Activated CD8-positive, alpha-beta T cell treated with anti-CD3 and anti-CD28 coated beads for 36 hours (primary cell): Measurements from ENCODE around the gene ANTXR1. TPM values are rescaled to one million over a fixed set of nuclear protein-coding genes. Genes with fewer than 3 reads are reported as not detected.

Experiments
- ATAC-seq: fragments of 200-7000 bp; cut with Tn5 transposase; one replicate; pipeline ENCODE4 v1.10.0; 2021; ENCODE audit warnings: mild to moderate bottlenecking, moderate library complexity
- CTCF ChIA-PET: fragments of 350-600 bp; sonication (Branson Sonifier 250); formaldehyde crosslinking; loops from one replicate; lab custom pipeline; 2021; ENCODE audit warnings: antibody characterized with exemption; lab: Charles Lee
- POLR2A ChIA-PET: fragments of 350-600 bp; sonication (Branson Sonifier 250); formaldehyde crosslinking; loops from one replicate; lab custom pipeline; 2021; ENCODE audit warnings: antibody characterized with exemption; lab: Charles Lee
- DNase-seq: peaks from one replicate; pipeline ENCODE4 v3.0.0-alpha.2; 2020
- H3K27ac Mint-ChIP-seq: one replicate; pipeline ENCODE4 v1.8.0; 2021; ENCODE audit warnings: mild to moderate bottlenecking, mixed read lengths
- H3K27me3 Mint-ChIP-seq: one replicate; pipeline ENCODE4 v1.8.0; 2021; ENCODE audit warnings: mixed read lengths
- H3K36me3 Mint-ChIP-seq: one replicate; pipeline ENCODE4 v1.8.0; 2021; ENCODE audit warnings: low read depth, mixed read lengths
- H3K4me1 Mint-ChIP-seq: one replicate; pipeline ENCODE4 v1.8.0; 2021; ENCODE audit warnings: low read depth, mixed read lengths
- H3K4me3 Mint-ChIP-seq: one replicate; pipeline ENCODE4 v1.8.0; 2021; ENCODE audit warnings: mild to moderate bottlenecking, moderate library complexity, mixed read lengths
- H3K9me3 Mint-ChIP-seq: one replicate; pipeline ENCODE4 v1.8.0; 2021; ENCODE audit warnings: mixed read lengths
- CTCF ChIP-seq: fragments of 200-600 bp; IDR thresholded peaks from one replicate; pipeline ENCODE4 v1.8.0; 2022; ENCODE audit warnings: antibody characterized with exemption, mild to moderate bottlenecking
- intact Hi-C: fragments of 100-400 bp; cut with micrococcal nuclease; formaldehyde crosslinking; loops from one replicate; pipeline ENCODE4 v1.10.0; 2022
- total RNA-seq, 2 experiments: library from RNA; stranded (reverse); gene quantifications; one replicate each; pipeline ENCODE4 v1.2.3, GENCODE V29; 2021

ANTXR1 gene
- total RNA-seq, 2 experiments from 2014 or later, result 0.05 to 0.09 TPM

GRCh38 chr2:69017080-69017479, 4.1 kb downstream of the ANTXR1 start:
- Mint-ChIP-seq H3K4me3 (no peak overlapping the region), H3K27me3 (peaks cover 59% of the 10 kb centered on the region), H3K36me3 (no peaks in the 10 kb centered on the region), H3K9me3 (no peaks in the 10 kb centered on the region), H3K27ac (no peak overlapping the region), H3K4me1 (peaks cover 12% of the 10 kb centered on the region)
- no peak for ATAC-seq
- no peak for TF ChIP-seq CTCF
- CTCF ChIA-PET, result no interaction called here
- POLR2A ChIA-PET, result no interaction called here
- no peak for DNase-seq
- intact Hi-C loops, result no loop called here

DNA sequence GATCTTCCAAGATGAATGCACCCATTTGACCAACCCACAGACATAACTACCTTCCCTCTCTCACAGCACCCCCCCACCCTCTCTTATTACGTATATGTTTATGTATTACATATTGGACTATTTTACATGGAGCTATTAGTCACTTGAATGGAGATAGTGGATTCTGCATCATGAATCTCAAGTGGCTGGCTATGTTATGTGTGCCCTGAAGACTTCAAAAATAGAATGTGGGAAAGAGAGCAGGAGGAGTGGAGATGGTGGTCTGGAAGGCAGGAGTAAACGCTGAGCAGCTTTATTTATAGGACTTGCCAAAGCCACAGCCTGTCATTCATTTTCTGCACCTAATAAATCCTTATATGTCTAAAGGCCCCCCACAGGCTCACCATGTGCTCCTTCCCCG, 4.9 kb downstream of the ANTXR1 start:
- Mint-ChIP-seq H3K27me3 (peaks cover 53% of the 10 kb centered on the region), H3K27ac (no peak overlapping the region), H3K36me3 (no peaks in the 10 kb centered on the region), H3K9me3 (no peaks in the 10 kb centered on the region), H3K4me3 (no peak overlapping the region), H3K4me1 (peaks cover 7% of the 10 kb centered on the region)
- no peak for TF ChIP-seq CTCF
- POLR2A ChIA-PET, result no interaction called here
- CTCF ChIA-PET, result no interaction called here
- no peak for DNase-seq
- intact Hi-C loops, result no loop called here
- no peak for ATAC-seq

DNA sequence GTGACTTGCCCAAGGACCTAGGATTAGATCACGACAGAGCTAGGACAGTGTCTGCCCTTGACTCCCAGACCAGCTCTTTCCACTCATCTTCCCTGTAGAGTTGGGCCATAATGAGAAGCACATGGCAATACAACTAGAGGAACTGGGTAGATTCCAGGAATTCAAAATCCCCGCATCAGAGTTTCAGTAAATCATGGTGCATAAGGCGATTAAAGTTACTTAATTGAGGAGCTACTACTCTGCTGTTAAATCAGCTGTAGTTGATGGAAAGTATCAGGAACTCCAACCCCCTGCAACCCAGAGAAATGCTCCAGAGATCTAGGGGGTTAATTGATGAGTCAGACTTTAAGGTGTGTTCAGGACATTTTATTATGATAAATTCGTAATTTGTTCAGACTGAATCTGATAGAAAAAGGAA, 5.7 kb downstream of the ANTXR1 start:
- TF ChIP-seq CTCF, result no peak
- POLR2A ChIA-PET, result no interaction called here
- ATAC-seq (no peak), DNase-seq (no peak)
- no peaks in the 10 kb centered on the region for H3K9me3 Mint-ChIP-seq
- no peak overlapping the region for H3K27ac Mint-ChIP-seq
- intact Hi-C loops, result no loop called here
- peaks cover 52% of the 10 kb centered on the region for H3K27me3 Mint-ChIP-seq
- H3K4me3 Mint-ChIP-seq, result no peak overlapping the region
- peaks cover 7% of the 10 kb centered on the region for H3K4me1 Mint-ChIP-seq
- CTCF ChIA-PET, result no interaction called here
- no peaks in the 10 kb centered on the region for H3K36me3 Mint-ChIP-seq

DNA sequence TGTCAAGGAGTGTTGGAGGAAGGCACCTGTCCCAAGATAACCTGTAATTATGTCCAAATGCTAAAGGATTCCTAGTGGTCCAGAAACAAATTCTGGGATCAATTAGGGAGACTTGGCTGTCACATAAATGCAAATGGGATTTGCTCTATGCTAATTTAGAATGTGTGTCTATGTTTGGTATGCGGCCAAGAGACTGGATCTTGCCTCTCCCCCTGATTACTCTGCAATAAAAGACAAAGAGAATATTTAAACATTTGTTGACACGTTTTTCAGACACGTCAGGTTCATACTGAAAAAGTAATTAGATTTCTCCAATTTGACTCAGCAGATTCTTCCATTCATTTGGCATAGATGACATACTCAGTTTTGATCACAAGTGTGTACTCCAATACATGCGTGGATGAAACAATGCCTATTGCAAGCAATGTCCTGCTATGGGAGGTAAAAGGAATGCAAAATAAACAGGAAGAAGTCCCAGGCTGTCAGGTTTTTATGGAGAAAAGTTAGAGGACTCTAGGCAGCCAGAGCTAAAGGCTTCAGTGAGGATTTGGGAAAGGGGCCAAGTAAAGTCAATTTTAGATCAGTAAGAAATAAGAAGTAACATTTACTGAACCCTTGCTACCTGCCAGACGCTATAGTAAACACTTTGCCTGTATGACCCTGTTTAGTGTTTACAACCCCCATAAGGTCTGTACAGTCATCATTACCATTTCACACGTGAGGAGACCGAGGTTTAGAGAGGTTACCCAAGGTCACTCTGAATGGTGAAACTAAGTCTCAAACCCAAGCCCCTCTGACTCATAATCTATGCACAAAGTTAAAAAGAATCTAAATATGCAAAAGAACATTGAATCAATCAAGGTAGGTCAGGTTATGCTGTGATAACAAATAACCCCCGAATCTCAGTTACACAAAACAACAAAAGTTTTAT, 7.8 kb downstream of the ANTXR1 start:
- H3K27ac Mint-ChIP-seq, result no peak overlapping the region
- H3K27me3 Mint-ChIP-seq, result peaks cover 41% of the 10 kb centered on the region
- no peaks in the 10 kb centered on the region for H3K9me3 Mint-ChIP-seq
- ChIA-PET CTCF (no interaction called here), POLR2A (no interaction called here)
- DNase-seq (no peak), ATAC-seq (no peak)
- H3K36me3 Mint-ChIP-seq, result no peaks in the 10 kb centered on the region
- H3K4me1 Mint-ChIP-seq, result no peaks in the 10 kb centered on the region
- TF ChIP-seq CTCF, result no peak
- intact Hi-C loops, result no loop called here
- H3K4me3 Mint-ChIP-seq, result no peak overlapping the region

DNA sequence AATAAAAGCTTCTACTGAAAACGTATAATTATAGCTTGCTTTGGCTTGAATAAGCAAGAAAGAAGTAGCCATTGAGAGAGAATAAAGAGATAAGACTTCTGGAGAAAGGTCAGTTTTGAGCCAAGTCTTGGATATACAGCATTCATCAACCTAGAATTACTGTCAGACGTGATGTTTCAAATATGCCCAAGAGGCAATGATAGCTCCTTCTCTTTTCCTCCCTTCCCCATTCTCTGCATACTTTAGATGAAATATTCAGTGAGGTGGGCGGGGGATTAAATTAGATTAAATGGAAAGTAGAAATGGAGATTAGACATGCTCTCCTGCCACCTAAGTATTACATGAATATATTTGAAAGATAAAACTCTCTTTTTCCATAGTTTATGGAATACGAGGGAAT, 8.7 kb downstream of the ANTXR1 start:
- intact Hi-C loops, result no loop called here
- DNase-seq (no peak), ATAC-seq (no peak)
- POLR2A ChIA-PET, result no interaction called here
- Mint-ChIP-seq H3K36me3 (no peaks in the 10 kb centered on the region), H3K9me3 (no peaks in the 10 kb centered on the region), H3K27me3 (peaks cover 41% of the 10 kb centered on the region), H3K4me3 (no peak overlapping the region), H3K4me1 (no peaks in the 10 kb centered on the region), H3K27ac (no peak overlapping the region)
- CTCF ChIA-PET, result interaction anchor here (1.0 kb wide), 1 partner anchor 285 kb away, joined by 3 read pairs; no protein-coding TSS in a partner anchor
- no peak for TF ChIP-seq CTCF
